RWPE2 (cell line): Measurements from ENCODE around the gene ESR1.
"Not testable (repeated sequence)": the region's sequence is repeated elsewhere in the genome, so short reads cannot be mapped to it uniquely, and the experiment has no call there.

Source experiments
- ATAC-seq: fragments of 200-7000 bp; cut with Tn5 transposase; 3 replicates; pipeline ENCODE4 v1.9.1; 2021; ENCODE audit warnings: low read depth
- DNase-seq: peaks from one replicate; pipeline ENCODE4 v3.0.0-alpha.2; 2020; ENCODE audit warnings: low spot score
- H3K27ac ChIP-seq: fragments of 450-650 bp; 2 replicates; pipeline ENCODE4 v1.5.1; 2017; ENCODE audit warnings: mild to moderate bottlenecking; ENCODE audit not compliant: poor library complexity, severe bottlenecking
- H3K27me3 ChIP-seq: fragments of 250-450 bp; sonication (Bioruptor Pico); 2 replicates; pipeline ENCODE4 v1.5.1; 2021; ENCODE audit warnings: mild to moderate bottlenecking, moderate library complexity; ENCODE audit not compliant: insufficient read depth, poor library complexity, severe bottlenecking
- H3K36me3 ChIP-seq: fragments of 250-450 bp; sonication (Bioruptor Pico); 2 replicates; pipeline ENCODE4 v1.5.1; 2020; ENCODE audit warnings: low read depth, mild to moderate bottlenecking, moderate library complexity
- H3K4me1 ChIP-seq: fragments of 250-450 bp; sonication (Bioruptor Pico); 2 replicates; pipeline ENCODE4 v1.5.1; 2021; ENCODE audit warnings: mild to moderate bottlenecking, moderate library complexity; ENCODE audit not compliant: insufficient read depth, poor library complexity, severe bottlenecking
- H3K4me3 ChIP-seq: fragments of 250-450 bp; sonication (Bioruptor Pico); 2 replicates; pipeline ENCODE4 v1.5.1; 2021; ENCODE audit warnings: mild to moderate bottlenecking, moderate library complexity; ENCODE audit not compliant: severe bottlenecking
- H3K9me3 ChIP-seq: fragments of 250-450 bp; sonication (Bioruptor Pico); 2 replicates; pipeline ENCODE4 v1.5.1; 2021; ENCODE audit warnings: mild to moderate bottlenecking, moderate library complexity; ENCODE audit not compliant: severe bottlenecking
- CTCF ChIP-seq: fragments of 450-650 bp; IDR thresholded peaks from one replicate; pipeline ENCODE4 v1.5.1; 2017; ENCODE audit warnings: mild to moderate bottlenecking, moderate library complexity; ENCODE audit not compliant: poor library complexity, severe bottlenecking

The ESR1 gene

GRCh38 chr6:151974061-151974617 lies 166.7 kb downstream of the ESR1 start:
- H3K36me3 ChIP-seq: no peaks in the 10 kb centered on the region
- no peaks in the 10 kb centered on the region for H3K9me3 ChIP-seq
- no peak overlapping the region for H3K27ac ChIP-seq
- no peak for DNase-seq
- no peaks in the 10 kb centered on the region for H3K4me1 ChIP-seq
- no peak for ATAC-seq
- no peak overlapping the region for H3K4me3 ChIP-seq
- no peak for TF ChIP-seq CTCF
- no peaks in the 10 kb centered on the region for H3K27me3 ChIP-seq

GRCh38 chr6:151975795-151976194 lies 168.3 kb downstream of the ESR1 start:
- no peak for TF ChIP-seq CTCF
- Histone ChIP-seq H3K27me3 (no peaks in the 10 kb centered on the region), H3K36me3 (no peaks in the 10 kb centered on the region), H3K27ac (no peak overlapping the region), H3K4me1 (no peaks in the 10 kb centered on the region), H3K4me3 (no peak overlapping the region), H3K9me3 (no peaks in the 10 kb centered on the region)
- no peak for ATAC-seq
- DNase-seq: no peak

- not testable (repeated sequence) for H3K27ac ChIP-seq, H3K27me3 ChIP-seq, DNase-seq, ATAC-seq, H3K4me1 ChIP-seq, H3K4me3 ChIP-seq, H3K36me3 ChIP-seq, H3K9me3 ChIP-seq
Measured at GRCh38 chr6:151988199-151988598, 180.7 kb downstream of the ESR1 start.

- no peaks in the 10 kb centered on the region for H3K36me3 ChIP-seq
- ATAC-seq: no peak
- H3K4me1 ChIP-seq: no peaks in the 10 kb centered on the region
- H3K4me3 ChIP-seq: no peak overlapping the region
- no peak for TF ChIP-seq CTCF
- H3K27ac ChIP-seq: no peak overlapping the region
- no peaks in the 10 kb centered on the region for H3K9me3 ChIP-seq
- H3K27me3 ChIP-seq: no peaks in the 10 kb centered on the region
- no peak for DNase-seq
Measured at GRCh38 chr6:151992091-151992490, 184.6 kb downstream of the ESR1 start.

GRCh38 chr6:151993364-151993763 lies 185.9 kb downstream of the ESR1 start:
- H3K9me3 ChIP-seq: no peaks in the 10 kb centered on the region
- ATAC-seq (no peak), DNase-seq (no peak)
- no peak overlapping the region for H3K4me3 ChIP-seq
- TF ChIP-seq CTCF: no peak
- no peaks in the 10 kb centered on the region for H3K36me3 ChIP-seq
- H3K4me1 ChIP-seq: peaks cover 4% of the 10 kb centered on the region
- no peaks in the 10 kb centered on the region for H3K27me3 ChIP-seq
- no peak overlapping the region for H3K27ac ChIP-seq
